K562 (cell line): ENCODE measurements around the gene AGAP1. TPM values are rescaled to one million over a fixed set of nuclear protein-coding genes. Genes with fewer than 3 reads are reported as not detected.

Experiments
- ATAC-seq: fragments of 200-7000 bp; cut with Tn5 transposase; 3 replicates; pipeline ENCODE4 v1.9.1; 2020; ENCODE audit warnings: moderate library complexity
- BruUV-seq: library from RNA; stranded (reverse); fragments of 400-500 nt; replicated peaks from 2 replicates; lab custom pipeline; 2021; lab: Mats Ljungman, UMichigan
- CTCF ChIA-PET: fragments of 300-600 bp; formaldehyde crosslinking; extraction: SDS; loops from one replicate; lab custom pipeline; 2021; ENCODE audit warnings: low intra/inter-chr PET ratio; lab: Yijun Ruan, JAX
- POLR2A ChIA-PET: fragments of 300-600, 350-650 bp; sonication (Branson Sonifier 250); formaldehyde crosslinking; extraction: SDS; loops from one replicate; lab custom pipeline; 2021; ENCODE audit warnings: antibody characterized with exemption, inconsistent platforms; lab: Yijun Ruan, JAX
- DNase-seq, 4 experiments: peaks; one replicate each; pipeline versions ENCODE4 v3.0.0 to v3.0.0-alpha.2; 2011 to 2018; ENCODE audit warnings: low spot score in 3 of 4, mixed read lengths in 3 of 4; ENCODE audit errors: extremely low read depth in 1 of 4
- FAIRE-seq: peaks from 2 replicates; lab custom pipeline; 2011; peaks lifted over from hg19 to GRCh38; lab: Jason Lieb, UNC
- H2AFZ ChIP-seq: 2 replicates; pipeline ENCODE4 v1.6.0; 2011; ENCODE audit warnings: low read depth, low read length, control low read depth, inconsistent platforms
- H3K27ac ChIP-seq: fragments of 200-600 bp; 3 replicates; pipeline ENCODE4 v1.8.0; 2011; ENCODE audit warnings: low read depth, mild to moderate bottlenecking, control low read depth, inconsistent platforms, low read length, moderate library complexity, mixed read lengths; ENCODE audit errors: extremely low read depth
- H3K27me3 ChIP-seq, 2 experiments: fragments of 300-600 bp in 1 of 2; 2 replicates in 1 of 2; 3 replicates in 1 of 2; pipeline versions ENCODE4 v1.6.0 to v1.8.0; 2011; ENCODE audit warnings: inconsistent platforms in 2 of 2, low read length in 2 of 2, mild to moderate bottlenecking in 1 of 2, mixed read lengths in 1 of 2, moderate library complexity in 1 of 2; ENCODE audit not compliant: control insufficient read depth in 2 of 2, insufficient read depth in 2 of 2
- H3K36me3 ChIP-seq: fragments of 300-600 bp; 3 replicates; pipeline ENCODE4 v1.8.0; 2011; ENCODE audit warnings: mild to moderate bottlenecking, low read length, inconsistent platforms; ENCODE audit not compliant: control insufficient read depth, insufficient read depth
- H3K4me1 ChIP-seq, 2 experiments: fragments of 200-600 bp in 1 of 2; replicated peaks in 1 of 2; 2 replicates in 1 of 2; 3 replicates in 1 of 2; pipeline versions ENCODE4 v1.5.1 to v1.8.0; 2011; ENCODE audit warnings: inconsistent platforms in 2 of 2, low read length in 2 of 2, mild to moderate bottlenecking in 1 of 2, mixed read lengths in 1 of 2, moderate library complexity in 1 of 2; ENCODE audit not compliant: control insufficient read depth in 2 of 2, insufficient read depth in 2 of 2
- H3K4me2 ChIP-seq: 2 replicates; pipeline ENCODE4 v1.6.1; 2011; ENCODE audit warnings: low read length, control low read depth, inconsistent platforms, mixed read lengths; ENCODE audit not compliant: insufficient read depth
- H3K4me3 ChIP-seq: fragments of 200-600 bp; sonication (generic), shearing (Covaris generic); 2 replicates; pipeline ENCODE4 v1.5.1; 2016; ENCODE audit warnings: control low read depth, inconsistent platforms
- H3K79me2 ChIP-seq: fragments of 200-600 bp; 3 replicates; pipeline ENCODE4 v1.8.0; 2011; ENCODE audit warnings: low read length, inconsistent platforms; ENCODE audit not compliant: control insufficient read depth, insufficient read depth
- H3K9ac ChIP-seq, 2 experiments: 2 replicates each; pipeline versions ENCODE4 v1.6.0 to v1.6.1; 2011; ENCODE audit warnings: low read depth in 2 of 2, low read length in 2 of 2, control low read depth in 1 of 2, inconsistent platforms in 1 of 2, mild to moderate bottlenecking in 1 of 2, mixed read lengths in 1 of 2; ENCODE audit not compliant: insufficient read depth in 1 of 2
- H3K9me1 ChIP-seq: one replicate; pipeline ENCODE4 v1.6.0; 2011; ENCODE audit warnings: inconsistent platforms, mild to moderate bottlenecking, low read length, moderate library complexity; ENCODE audit not compliant: control insufficient read depth, insufficient read depth
- H3K9me3 ChIP-seq: replicated peaks from 2 replicates; pipeline ENCODE4 v1.5.1; 2011; ENCODE audit warnings: low read depth, low read length, inconsistent platforms; ENCODE audit not compliant: control insufficient read depth, insufficient read depth
- H4K20me1 ChIP-seq: replicated peaks from 2 replicates; pipeline ENCODE4 v1.6.1; 2011; ENCODE audit warnings: low read length, inconsistent platforms, mixed read lengths; ENCODE audit not compliant: control insufficient read depth, insufficient read depth
- BRD9 ChIP-seq: fragments of 450-650 bp; IDR thresholded peaks from 2 replicates; pipeline ENCODE4 v1.6.1; 2018; ENCODE audit warnings: low read depth; ENCODE audit not compliant: partially characterized antibody
- CBX1 ChIP-seq: sonication (generic); IDR thresholded peaks from 2 replicates; pipeline ENCODE4 v1.6.1; 2016; ENCODE audit warnings: antibody characterized with exemption, low read depth, mild to moderate bottlenecking
- CCAR2 ChIP-seq: fragments of 200-400 bp; formaldehyde crosslinking; IDR thresholded peaks from 2 replicates; pipeline ENCODE4 v1.6.1; 2017; ENCODE audit warnings: mild to moderate bottlenecking, low read depth, low read length
- ELF4 ChIP-seq: fragments of 450-650 bp; formaldehyde crosslinking; IDR thresholded peaks from 2 replicates; pipeline ENCODE4 v1.4.0; 2022; ENCODE audit warnings: missing genetic modification characterization
- GTF2A2 ChIP-seq: IDR thresholded peaks from 2 replicates; pipeline ENCODE4 v1.6.1; 2016; ENCODE audit warnings: mild to moderate bottlenecking, missing genetic modification characterization, missing compliant biosample characterization
- MEF2D ChIP-seq: conservative IDR thresholded peaks from 2 replicates; pipeline ENCODE4 v1.6.1; 2016; ENCODE audit warnings: low read depth, missing genetic modification characterization, missing compliant biosample characterization
- NCOA6 ChIP-seq: fragments of 450-650 bp; IDR thresholded peaks from 2 replicates; pipeline ENCODE4 v1.6.1; 2017; ENCODE audit warnings: mild to moderate bottlenecking
- TEAD1 ChIP-seq, 2 experiments: fragments of 450-650 bp in 1 of 2; sonication (generic) in 1 of 2; formaldehyde crosslinking; IDR thresholded peaks; 2 replicates each; pipeline versions ENCODE4 v1.4.0 to v1.8.0; 2020 to 2022; ENCODE audit warnings: mild to moderate bottlenecking in 2 of 2, missing genetic modification reagents in 1 of 2
- ZNF165 ChIP-seq: fragments of 250-450 bp; sonication (Bioruptor Pico); IDR thresholded peaks from 2 replicates; pipeline ENCODE4 v1.4.0; 2020; ENCODE audit warnings: borderline replicate concordance
- ZNF436 ChIP-seq: fragments of 250-450, 450-650 bp; sonication (Bioruptor Pico); formaldehyde crosslinking; IDR thresholded peaks from 2 replicates; pipeline ENCODE4 v1.7.0; 2020; ENCODE audit warnings: mild to moderate bottlenecking
- ZNF639 ChIP-seq, 2 experiments: fragments of 200-800 bp in 1 of 2; sonication (Bioruptor generic) in 1 of 2; sonication (generic) in 1 of 2; formaldehyde crosslinking in 1 of 2; IDR thresholded peaks in 1 of 2; conservative IDR thresholded peaks in 1 of 2; 2 replicates each; pipeline versions ENCODE4 v1.5.0 to v1.6.1; 2016 to 2020; ENCODE audit warnings: missing compliant biosample characterization in 1 of 2, missing genetic modification characterization in 1 of 2, missing genetic modification reagents in 1 of 2
- ZNF717 ChIP-seq: fragments of 250-450 bp; sonication (Bioruptor Pico); IDR thresholded peaks from 2 replicates; pipeline ENCODE4 v1.5.0; 2021
- WGBS: fragments of 100-300 bp; shearing (Covaris generic); methylation state at CpG from one replicate; pipeline ENCODE4 v1.1.6; 2016; ENCODE audit warnings: low coverage, mixed read lengths; ENCODE audit not compliant: insufficient coverage; ENCODE audit errors: missing lambda C conversion rate; 5-methylcytosine and 5-hydroxymethylcytosine counted together
- in situ Hi-C: fragments of 300-500 bp; cut with MboI; formaldehyde crosslinking; loops from 4 replicates; pipeline ENCODE4 v1.15.0; 2018; ENCODE audit warnings: inconsistent platforms, mixed read lengths
- intact Hi-C: fragments of 100-400 bp; cut with micrococcal nuclease; formaldehyde crosslinking; loops from 2 replicates; pipeline ENCODE4 v1.14.2; 2022
- polyA plus RNA-seq, 8 experiments: library from polyadenylated mRNA; depleted of rRNA in 4 of 8; stranded (reverse) in 5 of 8; unstranded in 3 of 8; fragments of >200 nt; fragmentation: Nextera tagmentation in 2 of 8; fragmentation: Illumina TruSeq in 1 of 8; extraction: Ambion mirVana in 2 of 8; extraction: Trizol in 1 of 8; gene quantifications; 2 replicates each; pipeline versions ENCODE4 v1.2.1 to v1.2.3, GENCODE V29; 2011 to 2014; ENCODE audit warnings: inconsistent platforms in 1 of 8, missing spikeins in 1 of 8
- total RNA-seq, 7 experiments: library from RNA; depleted of rRNA in 6 of 7; stranded (reverse); fragments of >200 nt in 6 of 7; fragmentation: Illumina TruSeq in 2 of 7; extraction: Trizol in 2 of 7; gene quantifications; 2 replicates each; pipeline versions ENCODE4 v1.2.1 to v1.2.3, GENCODE V29; 2011 to 2021; ENCODE audit warnings: low replicate concordance in 1 of 7

The AGAP1 gene
- total and polyA plus RNA-seq, 9 of the 15 experiments (the other 6 are each of a cell fraction or from before 2014, with no cell fraction given), result 1.3 to 24.0 (median 10.6) TPM

- in situ Hi-C loops, result no loop called here
Observed at GRCh38 chr2:235630718-235631296, 137.0 kb downstream of the AGAP1 start.

More at GRCh38 chr2:235630718-235631296, 137.0 kb downstream of the AGAP1 start:
- no peak overlapping the region for H3K9ac ChIP-seq
- FAIRE-seq, result no peak
- no peaks in the 10 kb centered on the region for H3K9me3 ChIP-seq
- H3K79me2 ChIP-seq, result peaks cover 41% of the 10 kb centered on the region
- H3K27ac ChIP-seq, result no peak overlapping the region
- TF ChIP-seq ZNF165, result no peak
- TF ChIP-seq ELF4 (CRISPR knock-in tag), result no peak
- no peak for TF ChIP-seq ZNF436 (CRISPR knock-in tag)
- no peak for TF ChIP-seq CBX1
- TF ChIP-seq TEAD1 (CRISPR knock-in tag; IDR thresholded peaks at IDR 0.05), result no peak
- no peak for TF ChIP-seq ZNF717 (CRISPR knock-in tag)
- no peak for TF ChIP-seq MEF2D (tag)
- no peak for TF ChIP-seq GTF2A2
- no peak for TF ChIP-seq BRD9
- TF ChIP-seq CCAR2, result no peak
- no peak for TF ChIP-seq NCOA6
- TF ChIP-seq ZNF639 (CRISPR knock-in tag; conservative IDR thresholded peaks at IDR 0.05 in 1 of 2, IDR thresholded peaks at IDR 0.05 in 1 of 2), result no peak
- no peak overlapping the region for H3K4me2 ChIP-seq
- CTCF ChIA-PET, result no interaction called here
- intact Hi-C loops, result no loop called here
- POLR2A ChIA-PET, result interaction anchor here (1.4 kb wide), 1 partner anchor 13 kb away, joined by 4 read pairs; no protein-coding TSS in a partner anchor
- no peak for ATAC-seq
- no peak for DNase-seq
- H3K9me1 ChIP-seq, result no peaks in the 10 kb centered on the region
- H2AFZ ChIP-seq, result no peak overlapping the region
- no peak overlapping the region for H3K4me3 ChIP-seq
- H4K20me1 ChIP-seq, result peaks cover 23% of the 10 kb centered on the region
- BruUV-seq, result no TSS peak
- no peaks in the 10 kb centered on the region for H3K36me3 ChIP-seq
- H3K27me3 ChIP-seq, result no peaks in the 10 kb centered on the region
- peaks cover 0 to 4% of the 10 kb centered on the region in 2 experiments; a peak in 3 of 5 replicates for H3K4me1 ChIP-seq
- 75% methylated on average over 15 of the region's 21 CpGs for WGBS
